Hepatocyte (in vitro differentiated cells): ENCODE results near the gene OSBPL7.

Experiments
- CTCF ChIP-seq: fragments of 200-600 bp; sonication (generic); IDR thresholded peaks from 2 replicates; pipeline ENCODE4 v1.5.1; 2016; ENCODE audit warnings: antibody characterized with exemption, mild to moderate bottlenecking; ENCODE audit not compliant: poor library complexity
- EZH2 ChIP-seq: fragments of 200-600 bp; sonication (generic); IDR thresholded peaks from 2 replicates; pipeline ENCODE4 v1.6.1; 2016; ENCODE audit warnings: antibody characterized with exemption, mild to moderate bottlenecking, borderline replicate concordance
- EZH2phosphoT487 ChIP-seq: fragments of 200-600 bp; sonication (generic); IDR thresholded peaks from one replicate; pipeline ENCODE4 v1.6.1; 2018; ENCODE audit warnings: antibody characterized with exemption, mild to moderate bottlenecking, low read depth, moderate library complexity; ENCODE audit not compliant: unreplicated experiment, severe bottlenecking

DNA sequence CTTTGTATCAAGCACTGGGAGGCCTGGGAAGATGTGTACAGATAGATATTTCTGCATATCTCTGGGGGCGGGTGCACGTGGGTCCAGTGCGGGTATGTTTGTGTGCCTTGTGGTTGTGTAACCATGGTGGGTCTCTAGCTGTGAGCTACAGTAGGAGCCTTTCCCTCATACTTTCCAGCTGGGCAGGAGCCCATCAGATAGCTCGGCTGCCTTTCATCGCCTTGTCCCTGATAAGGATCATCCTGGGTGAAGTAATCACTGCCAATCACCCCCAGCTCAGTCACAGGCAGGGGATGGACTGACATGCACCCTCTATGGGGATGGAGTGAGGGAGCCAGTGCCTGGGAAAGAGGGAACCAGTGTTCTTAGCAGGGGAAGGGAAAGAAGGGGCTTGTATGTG lies 22.6 kb upstream of the OSBPL7 start:
- TF ChIP-seq CTCF (no peak), EZH2phosphoT487 (no peak), EZH2 (no peak)
